Tibial nerve (tissue), 4 donors: Measurements from ENCODE around the gene ST8SIA2. TPM values are rescaled to one million over a fixed set of nuclear protein-coding genes. Genes with fewer than 3 reads are reported as not detected.

Source experiments
- DNase-seq, 2 donors: peaks; one replicate each; pipeline ENCODE4 v3.0.0-alpha.2; 2019; ENCODE audit warnings: low spot score in 2 of 2
- H3K27ac ChIP-seq, 4 donors: fragments of 200-600 bp; sonication (generic) in 3 of 4; one replicate each; pipeline ENCODE4 v1.5.1; 2017 to 2019; ENCODE audit warnings: mild to moderate bottlenecking in 1 of 4
- H3K27me3 ChIP-seq, 2 donors: fragments of 200-600 bp; sonication (generic) in 1 of 2; one replicate each; pipeline versions ENCODE4 v1.5.1 to v1.6.0; 2017 to 2019
- H3K36me3 ChIP-seq, 3 donors: fragments of 200-600 bp; sonication (generic); one replicate each; pipeline ENCODE4 v1.5.1; 2018 to 2019
- H3K4me1 ChIP-seq, 4 donors: fragments of 200-600 bp; sonication (generic) in 3 of 4; one replicate each; pipeline ENCODE4 v1.5.1; 2017 to 2019
- H3K4me3 ChIP-seq, 4 donors: fragments of 200-600 bp; sonication (generic) in 3 of 4; one replicate each; pipeline ENCODE4 v1.5.1; 2017 to 2019; ENCODE audit warnings: mild to moderate bottlenecking in 1 of 4, moderate library complexity in 1 of 4
- H3K9me3 ChIP-seq, 4 donors: fragments of 200-600 bp; sonication (generic) in 3 of 4; one replicate each; pipeline ENCODE4 v1.5.1; 2017 to 2019
- EP300 ChIP-seq, 2 donors: sonication (generic); formaldehyde crosslinking; IDR thresholded peaks; one replicate each; pipeline ENCODE4 v1.6.1; 2017; ENCODE audit warnings: antibody characterized with exemption in 2 of 2, mild to moderate bottlenecking in 1 of 2
- POLR2A ChIP-seq, 2 donors: fragments of 450-650 bp; IDR thresholded peaks; one replicate each; pipeline ENCODE4 v1.6.1; 2017; ENCODE audit warnings: antibody characterized with exemption in 2 of 2, mild to moderate bottlenecking in 2 of 2, moderate library complexity in 2 of 2
- WGBS, 2 donors: methylation state at CpG; one replicate each; pipeline ENCODE4 v1.1.5; 2018; 5-methylcytosine and 5-hydroxymethylcytosine counted together
- total RNA-seq, 4 donors: library from RNA; depleted of rRNA; stranded (reverse); fragments of >200 nt; gene quantifications; one replicate each; pipeline ENCODE4 v1.1.0, GENCODE V29; 2016
- TF ChIP-seq, protein P1 (sequence below), 5 experiments: fragments of 200-600 bp in 3 of 5; fragments of 450-650 bp in 2 of 5; sonication (generic) in 3 of 5; IDR thresholded peaks; one replicate each; pipeline ENCODE4 v1.5.1; 2016 to 2019; ENCODE audit warnings: antibody characterized with exemption in 5 of 5, mild to moderate bottlenecking in 3 of 5, moderate library complexity in 2 of 5

Gene ST8SIA2
- total RNA-seq, 4 donors from 2014 or later, result not detected

DNA sequence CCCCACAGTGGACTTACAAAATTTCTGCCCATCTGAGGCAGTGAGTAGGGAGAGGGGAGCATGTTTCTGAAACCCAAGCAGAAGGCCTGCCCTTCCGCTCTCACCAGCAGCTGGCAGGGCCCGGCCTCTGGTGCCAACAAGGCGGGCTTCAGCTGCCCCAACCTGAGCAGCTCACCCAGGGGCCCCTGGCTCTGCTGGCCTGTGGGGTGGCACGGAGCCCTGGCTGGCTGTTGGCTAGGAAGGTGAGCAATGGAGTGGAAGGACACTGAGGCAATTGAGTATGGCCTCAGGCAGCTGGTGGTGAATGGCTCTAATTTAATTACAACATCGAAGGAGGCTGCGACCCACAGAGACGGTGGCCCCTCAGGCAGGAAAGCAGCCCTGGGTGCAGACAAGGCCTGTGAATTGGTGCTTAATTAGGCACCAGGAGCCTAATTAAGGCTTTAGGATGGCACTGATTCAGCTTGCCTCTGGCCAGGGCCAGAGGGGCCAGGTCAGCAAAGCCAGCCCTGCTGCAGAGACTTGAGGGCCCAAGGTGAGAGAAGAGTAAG is 60.9 kb downstream of the ST8SIA2 start:
- no peak for TF ChIP-seq POLR2A (IDR thresholded peaks at IDR 0.05)
- DNase-seq, result no peak
- Histone ChIP-seq H3K9me3 (no peaks in the 10 kb centered on the region), H3K27me3 (no peaks in the 10 kb centered on the region), H3K4me3 (no peak overlapping the region), H3K36me3 (no peaks in the 10 kb centered on the region), H3K4me1 (no peaks in the 10 kb centered on the region), H3K27ac (no peak overlapping the region)
- WGBS, 2 donors, result 89 to 91% methylated on average over 7 of the region's 7 CpGs

DNA sequence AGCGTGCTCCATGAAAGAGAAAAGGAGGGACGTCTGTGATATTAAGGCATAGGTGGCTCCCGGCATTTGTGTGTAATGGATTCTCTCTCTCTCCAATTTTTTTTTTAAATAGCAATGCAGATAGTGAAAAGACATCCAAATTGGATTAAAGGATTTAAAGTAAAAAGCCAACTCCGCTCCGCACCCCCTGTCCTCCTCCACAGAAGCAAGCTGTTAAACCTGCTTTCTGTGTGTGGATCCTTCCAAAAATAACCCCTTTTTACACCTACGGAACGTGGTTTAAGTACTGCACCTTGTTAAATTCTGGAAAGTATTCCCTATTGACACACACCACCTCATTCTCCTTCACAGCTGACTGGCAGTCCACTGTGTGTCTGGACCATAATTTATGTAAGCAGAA is 61.6 kb downstream of the ST8SIA2 start:
- WGBS, 2 donors, result 89 to 93% methylated on average over 7 of the region's 7 CpGs

DNA sequence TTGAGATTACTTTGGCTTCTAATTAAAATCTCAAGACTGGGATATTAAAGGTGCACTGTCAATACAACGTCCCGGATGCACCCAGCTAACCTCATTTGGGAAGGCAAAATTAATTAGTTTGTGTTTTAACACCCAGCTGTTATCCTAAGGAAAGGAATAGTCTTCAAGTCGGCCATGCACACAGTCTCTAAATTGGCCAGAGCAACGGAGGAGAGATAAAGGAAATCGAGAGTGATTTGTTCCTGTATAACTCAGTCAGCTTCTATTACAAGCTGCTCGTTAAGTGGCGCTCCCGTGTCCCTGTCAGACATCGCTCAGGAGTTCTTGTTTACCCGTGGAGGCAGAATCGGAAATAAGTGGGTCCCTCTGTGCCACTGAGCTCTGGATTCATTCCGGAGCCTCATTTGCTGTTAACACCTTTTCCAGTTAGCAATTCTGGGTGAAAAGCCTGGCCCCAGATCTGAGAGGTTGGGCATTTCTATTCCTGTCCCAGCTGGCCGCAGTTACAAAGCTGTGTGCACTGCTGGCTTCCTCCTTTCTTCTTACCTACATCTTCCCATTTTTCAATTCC is 63.9 kb downstream of the ST8SIA2 start:
- no peak for DNase-seq
- Histone ChIP-seq H3K4me1 (no peaks in the 10 kb centered on the region), H3K9me3 (no peaks in the 10 kb centered on the region), H3K36me3 (no peaks in the 10 kb centered on the region), H3K4me3 (no peak overlapping the region), H3K27me3 (no peaks in the 10 kb centered on the region), H3K27ac (no peak overlapping the region)
- 75 to 80% methylated on average over 13 of the region's 13 CpGs for WGBS, 2 donors
- no peak for TF ChIP-seq EP300 (IDR thresholded peaks at IDR 0.05)
- TF ChIP-seq, protein P1, sequence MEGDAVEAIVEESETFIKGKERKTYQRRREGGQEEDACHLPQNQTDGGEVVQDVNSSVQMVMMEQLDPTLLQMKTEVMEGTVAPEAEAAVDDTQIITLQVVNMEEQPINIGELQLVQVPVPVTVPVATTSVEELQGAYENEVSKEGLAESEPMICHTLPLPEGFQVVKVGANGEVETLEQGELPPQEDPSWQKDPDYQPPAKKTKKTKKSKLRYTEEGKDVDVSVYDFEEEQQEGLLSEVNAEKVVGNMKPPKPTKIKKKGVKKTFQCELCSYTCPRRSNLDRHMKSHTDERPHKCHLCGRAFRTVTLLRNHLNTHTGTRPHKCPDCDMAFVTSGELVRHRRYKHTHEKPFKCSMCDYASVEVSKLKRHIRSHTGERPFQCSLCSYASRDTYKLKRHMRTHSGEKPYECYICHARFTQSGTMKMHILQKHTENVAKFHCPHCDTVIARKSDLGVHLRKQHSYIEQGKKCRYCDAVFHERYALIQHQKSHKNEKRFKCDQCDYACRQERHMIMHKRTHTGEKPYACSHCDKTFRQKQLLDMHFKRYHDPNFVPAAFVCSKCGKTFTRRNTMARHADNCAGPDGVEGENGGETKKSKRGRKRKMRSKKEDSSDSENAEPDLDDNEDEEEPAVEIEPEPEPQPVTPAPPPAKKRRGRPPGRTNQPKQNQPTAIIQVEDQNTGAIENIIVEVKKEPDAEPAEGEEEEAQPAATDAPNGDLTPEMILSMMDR (IDR thresholded peaks at IDR 0.05), result no peak
- TF ChIP-seq POLR2A (IDR thresholded peaks at IDR 0.05), result no peak

More for the DNA sequence above, 61.6 kb downstream of the ST8SIA2 start:
- Histone ChIP-seq H3K27me3 (no peaks in the 10 kb centered on the region), H3K4me3 (no peak overlapping the region), H3K36me3 (no peaks in the 10 kb centered on the region), H3K4me1 (no peaks in the 10 kb centered on the region), H3K27ac (no peak overlapping the region), H3K9me3 (no peaks in the 10 kb centered on the region)
- no peak for DNase-seq
- TF ChIP-seq EP300 (IDR thresholded peaks at IDR 0.05) (no peak), POLR2A (IDR thresholded peaks at IDR 0.05) (no peak)
- TF ChIP-seq, protein P1 (IDR thresholded peaks at IDR 0.05), result no peak

DNA sequence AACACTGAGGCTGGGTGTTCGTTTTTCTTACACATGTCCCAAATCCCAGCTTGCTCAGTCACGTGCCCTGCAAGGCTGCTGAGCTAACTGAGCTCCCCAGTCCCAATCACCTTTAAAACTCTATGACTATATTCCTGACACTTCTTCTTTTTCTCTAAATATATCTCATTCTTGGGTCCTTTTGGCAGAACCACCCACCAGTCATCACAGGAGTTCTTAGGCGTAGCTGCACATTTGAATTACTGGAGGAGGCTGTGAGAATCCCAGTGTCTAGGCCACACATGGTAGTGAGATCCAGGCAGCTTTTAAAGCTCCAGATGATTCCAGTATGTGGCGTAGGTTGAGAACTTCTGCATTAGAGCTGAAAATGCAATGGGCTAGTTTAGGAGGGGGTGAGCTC is 66.3 kb downstream of the ST8SIA2 start:
- H3K4me3 ChIP-seq, result no peak overlapping the region
- H3K4me1 ChIP-seq, result no peaks in the 10 kb centered on the region
- no peaks in the 10 kb centered on the region for H3K27me3 ChIP-seq
- no peak overlapping the region for H3K27ac ChIP-seq
- H3K9me3 ChIP-seq, result no peaks in the 10 kb centered on the region
- no peak for DNase-seq
- TF ChIP-seq POLR2A (IDR thresholded peaks at IDR 0.05) (no peak), EP300 (IDR thresholded peaks at IDR 0.05) (no peak)
- TF ChIP-seq, protein P1 (IDR thresholded peaks at IDR 0.05), result no peak
- no peaks in the 10 kb centered on the region for H3K36me3 ChIP-seq
- 91 to 93% methylated on average over 4 of the region's 4 CpGs for WGBS, 2 donors

DNA sequence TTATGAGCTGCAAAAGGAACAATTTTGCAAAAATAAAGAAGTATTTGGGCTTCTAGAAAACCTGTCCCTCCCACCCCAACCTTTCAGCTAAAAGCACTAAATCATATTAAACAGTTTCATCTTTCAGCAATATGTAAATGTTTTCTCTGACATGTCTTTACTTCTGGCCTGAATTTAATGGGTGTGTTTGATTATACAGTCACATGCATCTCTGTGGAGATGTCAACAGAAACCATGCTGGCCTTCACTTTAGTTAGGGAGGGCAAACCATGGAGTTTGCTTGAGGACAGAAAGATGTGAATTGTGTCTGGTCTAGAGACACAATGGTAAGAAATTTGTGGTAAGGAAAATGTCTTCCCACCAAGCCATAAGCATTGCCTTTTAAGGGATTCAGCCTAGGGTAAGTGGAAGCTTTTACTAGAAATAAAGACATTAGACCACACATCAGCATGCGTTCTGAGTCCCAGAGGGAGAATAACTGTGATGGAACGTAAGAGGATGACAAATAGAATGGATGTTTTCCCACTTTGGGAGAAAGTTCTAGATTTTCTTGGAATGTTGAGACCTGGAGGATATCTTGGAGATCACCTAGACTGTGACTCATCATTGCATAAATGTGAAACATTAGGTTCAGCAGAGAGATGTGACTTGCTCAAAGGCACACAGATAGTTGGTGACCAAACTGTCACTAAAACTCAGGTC is 68.9 kb downstream of the ST8SIA2 start:
- no peak overlapping the region for H3K27ac ChIP-seq
- TF ChIP-seq POLR2A (IDR thresholded peaks at IDR 0.05) (no peak), EP300 (IDR thresholded peaks at IDR 0.05) (no peak)
- TF ChIP-seq, protein P1 (IDR thresholded peaks at IDR 0.05), result no peak
- no peaks in the 10 kb centered on the region for H3K9me3 ChIP-seq
- 67 to 76% methylated on average over 2 of the region's 2 CpGs for WGBS, 2 donors
- no peak for DNase-seq
- H3K27me3 ChIP-seq, result no peaks in the 10 kb centered on the region
- H3K4me1 ChIP-seq, result no peaks in the 10 kb centered on the region
- no peaks in the 10 kb centered on the region for H3K36me3 ChIP-seq
- H3K4me3 ChIP-seq, result no peak overlapping the region
